Heart left ventricle (tissue), 16 donors: ENCODE measurements around the gene PCBP1. TPM values are rescaled to one million over a fixed set of nuclear protein-coding genes. Genes with fewer than 3 reads are reported as not detected.
A peak's percentile ranks its signal among the peaks of the same experiment; 100 is the strongest.

Experiments
- ATAC-seq, 4 donors: fragments of 200-7000 bp; cut with Tn5 transposase; one replicate each; pipeline ENCODE4 v1.9.1; 2020 to 2022; ENCODE audit warnings: moderate library complexity in 4 of 4, mild to moderate bottlenecking in 3 of 4, moderate number of reproducible peaks in 1 of 4
- DNase-seq, 5 donors: peaks; one replicate each; pipeline ENCODE4 v3.0.0-alpha.2; 2020
- H3K27ac ChIP-seq, 12 donors: fragments of 200-600 bp; sonication (generic) in 4 of 12; one replicate each; pipeline versions ENCODE4 v1.5.0 to v1.8.0; 2016 to 2022; ENCODE audit warnings: mild to moderate bottlenecking in 2 of 12
- H3K27me3 ChIP-seq, 9 donors: fragments of 200-600 bp; sonication (generic) in 2 of 9; one replicate each; pipeline versions ENCODE4 v1.5.1 to v1.8.0; 2016 to 2022; ENCODE audit warnings: mild to moderate bottlenecking in 3 of 9
- H3K36me3 ChIP-seq, 9 donors: fragments of 200-600 bp; sonication (generic) in 2 of 9; one replicate each; pipeline versions ENCODE4 v1.5.0 to v1.8.0; 2018 to 2022; ENCODE audit warnings: mild to moderate bottlenecking in 2 of 9
- H3K4me1 ChIP-seq, 12 donors: fragments of 200-600 bp; sonication (generic) in 4 of 12; one replicate each; pipeline versions ENCODE4 v1.5.0 to v1.8.0; 2016 to 2022; ENCODE audit warnings: mild to moderate bottlenecking in 3 of 12
- H3K4me3 ChIP-seq, 12 donors: fragments of 200-600 bp; sonication (generic) in 4 of 12; one replicate each; pipeline versions ENCODE4 v1.5.0 to v1.8.0; 2017 to 2022; ENCODE audit warnings: mild to moderate bottlenecking in 9 of 12, moderate library complexity in 4 of 12
- H3K9me3 ChIP-seq, 12 donors: fragments of 200-600 bp; sonication (generic) in 4 of 12; one replicate each; pipeline versions ENCODE4 v1.5.0 to v1.8.0; 2016 to 2022; ENCODE audit warnings: mild to moderate bottlenecking in 1 of 12
- POLR2A ChIP-seq, 2 donors: fragments of 450-650 bp; IDR thresholded peaks; one replicate each; pipeline ENCODE4 v1.6.1; 2017; ENCODE audit warnings: antibody characterized with exemption in 2 of 2, mild to moderate bottlenecking in 2 of 2, moderate library complexity in 2 of 2
- WGBS, 4 donors: extraction: QIAGEN DNeasy Blood & Tissue Kit in 2 of 4; methylation state at CpG; one replicate each; pipeline versions ENCODE4 v1.1.5 to v1.1.7; 2013 to 2018; 5-methylcytosine and 5-hydroxymethylcytosine counted together
- intact Hi-C, 10 donors: fragments of 100-400 bp; cut with DNase I; formaldehyde crosslinking; loops; one replicate each; pipeline versions ENCODE4 v1.11.1 to v1.14.2; 2022
- polyA plus RNA-seq, 2 donors: library from polyadenylated mRNA; stranded (reverse); fragments of 200-250 nt; gene quantifications; one replicate each; pipeline ENCODE4 v1.2.3, GENCODE V29; 2013
- total RNA-seq, 9 donors: library from RNA; depleted of rRNA in 2 of 9; stranded (reverse); fragments of >200 nt in 2 of 9; fragmentation: NEBNext Ultra II Directional in 3 of 9; extraction: Animal tissue kit (Norgen Biotek cat#: 25700) in 3 of 9; gene quantifications; one replicate each; pipeline versions ENCODE4 v1.1.0 to v1.2.4, GENCODE V29; 2016 to 2023
- TF ChIP-seq, protein P1 (sequence below), 12 donors: fragments of 200-600 bp; sonication (generic) in 4 of 12; IDR thresholded peaks; one replicate each; pipeline versions ENCODE4 v1.5.0 to v1.8.0; 2018 to 2022; ENCODE audit warnings: antibody characterized with exemption in 12 of 12, mild to moderate bottlenecking in 5 of 12
- donor health status: ischemic (EF 13 %, LVEDD 7.1; RV severe dilation, severe dysfunction).
- donor health status: healthy with polysubstance abuse.
- donor health status: DM: no; HTN: yes; CAD: no.
- donor health status: DM: no; HTN: no; CAD: no.
- donor health status: ischemic (EF 25% LVEDD 6.9; RV normal size, moderate dysfunction).
- donor health status: ischemic (EF 25% LVEDD 5.7; RV mildly dilated, moderate dysfunction).
- donor health status: healthy.
- donor health status: DM: yes; HTN: yes; CAD: no.
- donor health status: ischemic (EF 35%, LVEDD 5.7; RV mildly dilated, moderate dysfunction).
- donor health status: nonischemic (EF 11% LVEDD 7.7; RV severe dilation, severe dysfunction).
- donor health status: DM: yes; HTN: yes; CAD: no.
- donor health status: PGD.
- donor health status: ischemic (EF 29% LVEDD 5.4; RV normal size, mild dysfunction).
- donor health status: nonischemic (EF 23%, LVEDD 6.1; RV moderate dilation, normal function).

The PCBP1 gene
- total and polyA plus RNA-seq, 11 donors = 106 to 296 (median 205) TPM

DNA sequence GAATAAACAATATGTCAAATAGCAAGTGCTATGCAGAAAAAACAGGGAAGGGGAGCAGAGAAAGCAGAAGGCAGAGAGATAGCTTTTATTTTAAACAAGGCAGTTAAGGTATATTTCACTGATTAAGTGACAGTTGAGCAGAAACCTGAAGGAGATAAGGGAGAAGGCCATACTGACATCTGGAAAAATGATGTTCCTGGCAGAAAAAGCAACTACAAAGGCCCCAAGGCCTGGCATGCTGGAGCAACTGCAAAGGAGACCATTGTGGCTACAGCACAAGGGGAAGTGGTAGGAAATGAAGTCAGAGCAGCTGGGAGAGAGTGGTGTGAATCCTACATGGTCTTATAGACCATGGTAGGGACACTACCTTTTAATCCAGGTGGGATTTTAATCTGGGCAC is 8.9 kb upstream of the PCBP1 start:
- TF ChIP-seq, protein P1, sequence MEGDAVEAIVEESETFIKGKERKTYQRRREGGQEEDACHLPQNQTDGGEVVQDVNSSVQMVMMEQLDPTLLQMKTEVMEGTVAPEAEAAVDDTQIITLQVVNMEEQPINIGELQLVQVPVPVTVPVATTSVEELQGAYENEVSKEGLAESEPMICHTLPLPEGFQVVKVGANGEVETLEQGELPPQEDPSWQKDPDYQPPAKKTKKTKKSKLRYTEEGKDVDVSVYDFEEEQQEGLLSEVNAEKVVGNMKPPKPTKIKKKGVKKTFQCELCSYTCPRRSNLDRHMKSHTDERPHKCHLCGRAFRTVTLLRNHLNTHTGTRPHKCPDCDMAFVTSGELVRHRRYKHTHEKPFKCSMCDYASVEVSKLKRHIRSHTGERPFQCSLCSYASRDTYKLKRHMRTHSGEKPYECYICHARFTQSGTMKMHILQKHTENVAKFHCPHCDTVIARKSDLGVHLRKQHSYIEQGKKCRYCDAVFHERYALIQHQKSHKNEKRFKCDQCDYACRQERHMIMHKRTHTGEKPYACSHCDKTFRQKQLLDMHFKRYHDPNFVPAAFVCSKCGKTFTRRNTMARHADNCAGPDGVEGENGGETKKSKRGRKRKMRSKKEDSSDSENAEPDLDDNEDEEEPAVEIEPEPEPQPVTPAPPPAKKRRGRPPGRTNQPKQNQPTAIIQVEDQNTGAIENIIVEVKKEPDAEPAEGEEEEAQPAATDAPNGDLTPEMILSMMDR (IDR thresholded peaks at IDR 0.05) = no peak
- TF ChIP-seq POLR2A (IDR thresholded peaks at IDR 0.05) = no peak
- DNase-seq (no peak), ATAC-seq (peak in 1 of 4 donors; percentile 74)
- Histone ChIP-seq H3K27ac (peak overlapping the region in 3 of 12 donors; percentile 20 to 62 (median 33)), H3K27me3 (no peaks in the 10 kb centered on the region), H3K9me3 (no peaks in the 10 kb centered on the region), H3K4me3 (no peak overlapping the region), H3K4me1 (peaks cover 0 to 26% (median 0%) of the 10 kb centered on the region in 12 donors), H3K36me3 (peaks cover 0 to 99% (median 85%) of the 10 kb centered on the region in 9 donors)
- intact Hi-C loops = loop anchor here in 1 of 10 donors (5.0 kb wide), 1 partner anchor 161 kb away; the partner anchor contains the start of gene MXD1

DNA sequence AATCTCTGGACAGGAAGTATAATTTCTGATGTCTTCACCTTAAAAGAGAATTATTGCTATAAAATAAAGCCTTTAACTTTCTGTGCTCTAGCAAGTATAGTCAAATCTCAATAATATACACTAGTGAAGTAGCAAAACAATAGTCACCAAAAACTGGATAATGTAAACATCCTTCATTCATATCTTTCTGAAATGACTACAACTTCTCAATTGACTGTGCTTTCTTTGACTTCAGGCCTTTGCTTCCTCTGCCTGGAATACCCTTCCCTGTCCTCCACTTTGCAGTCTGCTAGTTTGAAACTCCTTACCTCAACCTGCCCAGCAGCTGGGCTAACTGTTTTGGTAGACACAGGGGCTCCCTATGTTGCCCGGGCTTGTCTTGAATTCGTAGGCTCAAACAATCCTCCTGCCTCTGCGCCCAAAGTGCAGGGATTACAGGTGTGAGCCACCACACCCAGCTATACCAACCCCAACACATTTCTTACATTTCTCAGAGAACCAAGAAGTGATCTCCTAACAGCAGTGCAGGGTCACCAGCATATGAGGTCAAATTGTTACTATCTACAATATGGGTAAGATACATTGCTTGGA is 6.6 kb upstream of the PCBP1 start:
- Histone ChIP-seq H3K27ac (no peak overlapping the region), H3K36me3 (peaks cover 0 to 90% (median 82%) of the 10 kb centered on the region in 9 donors), H3K4me3 (no peak overlapping the region), H3K9me3 (no peaks in the 10 kb centered on the region), H3K4me1 (peaks cover 0 to 49% (median 21%) of the 10 kb centered on the region in 12 donors), H3K27me3 (no peaks in the 10 kb centered on the region)
- WGBS, 4 donors = 94 to 98% (median 96%) methylated on average over 3 of the region's 3 CpGs
- intact Hi-C loops = loop anchor here in 1 of 10 donors (10.0 kb wide), 1 partner anchor 214 kb away; the partner anchor contains the start of gene SNRPG
- TF ChIP-seq, protein P1 (IDR thresholded peaks at IDR 0.05) = no peak
- TF ChIP-seq POLR2A (IDR thresholded peaks at IDR 0.05) = no peak
- DNase-seq (no peak), ATAC-seq (no peak)

DNA sequence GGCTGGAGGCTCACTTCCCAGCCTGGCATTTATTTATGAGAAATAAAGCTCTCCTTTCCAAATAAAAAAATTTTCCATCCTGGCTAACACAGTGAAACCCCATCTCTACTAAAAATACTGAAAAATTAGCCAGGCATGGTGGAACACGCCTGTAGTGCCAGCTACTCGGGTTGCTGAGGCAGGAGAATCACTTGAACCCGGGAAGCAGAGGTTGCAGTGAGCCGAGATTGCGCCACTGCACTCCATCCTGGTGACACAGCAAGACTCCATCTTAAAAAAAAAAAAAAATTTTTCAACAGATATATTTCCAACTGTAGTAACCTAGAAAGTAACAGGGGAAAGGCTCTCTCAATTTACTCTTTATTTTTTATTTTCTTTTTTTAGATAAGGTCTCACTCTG is 6.1 kb upstream of the PCBP1 start:
- intact Hi-C loops = loop anchor here in 1 of 10 donors (10.0 kb wide), 1 partner anchor 214 kb away; the partner anchor contains the start of gene SNRPG
- H3K4me1 ChIP-seq = peaks cover 0 to 54% (median 25%) of the 10 kb centered on the region in 12 donors
- no peaks in the 10 kb centered on the region for H3K9me3 ChIP-seq
- TF ChIP-seq POLR2A (IDR thresholded peaks at IDR 0.05) = no peak
- TF ChIP-seq, protein P1 (IDR thresholded peaks at IDR 0.05) = no peak
- 90 to 95% (median 93%) methylated on average over 5 of the region's 5 CpGs for WGBS, 4 donors
- DNase-seq (no peak), ATAC-seq (no peak)
- H3K27me3 ChIP-seq = no peaks in the 10 kb centered on the region
- peaks cover 0 to 85% (median 77%) of the 10 kb centered on the region in 9 donors for H3K36me3 ChIP-seq
- H3K4me3 ChIP-seq = no peak overlapping the region
- no peak overlapping the region for H3K27ac ChIP-seq

DNA sequence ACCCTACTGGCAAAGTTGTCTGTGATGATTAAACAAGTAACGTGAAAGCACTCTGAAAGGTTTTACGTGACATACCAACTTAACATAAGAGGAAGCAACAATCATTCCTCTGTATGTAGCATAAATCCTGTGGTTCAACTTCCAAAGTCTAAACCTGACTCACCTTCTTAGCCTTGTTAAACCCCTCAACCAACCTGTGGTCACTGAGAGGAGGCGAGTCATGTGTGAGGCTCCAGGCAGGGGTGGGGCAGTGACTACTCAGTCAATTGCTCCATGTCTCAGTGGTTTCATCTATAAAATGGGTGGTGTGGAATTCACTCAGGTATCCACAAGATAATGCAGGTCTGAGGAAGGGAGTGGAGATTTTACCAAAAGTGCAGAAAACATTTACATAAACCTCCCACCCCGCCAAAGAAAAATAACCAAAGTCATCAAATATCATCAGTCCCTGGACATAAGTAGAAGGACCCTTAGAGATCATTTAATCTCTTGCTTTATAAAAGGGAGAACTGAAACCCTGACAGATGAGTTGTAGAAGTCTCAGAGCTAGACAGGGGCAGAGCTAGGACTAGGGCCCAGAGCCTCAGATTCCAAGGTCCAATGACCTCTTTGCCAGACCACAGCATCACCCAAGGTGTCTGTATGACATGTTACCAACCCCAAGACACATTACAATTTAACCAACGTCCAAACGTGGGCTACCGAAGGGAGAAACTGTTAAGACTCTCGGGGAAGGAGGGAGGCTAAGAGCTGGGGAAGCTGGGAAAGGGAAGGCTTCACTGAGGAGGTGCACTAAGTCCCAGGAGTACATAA is 3.7 kb upstream of the PCBP1 start:
- TF ChIP-seq, protein P1 (IDR thresholded peaks at IDR 0.05) = no peak
- no peak for TF ChIP-seq POLR2A (IDR thresholded peaks at IDR 0.05)
- intact Hi-C loops = loop anchor here in 1 of 10 donors (10.0 kb wide), 1 partner anchor 211 kb away; the partner anchor contains the start of gene SNRPG
- WGBS, 4 donors = 70 to 82% (median 76%) methylated on average over 8 of the region's 8 CpGs
- H3K9me3 ChIP-seq = no peaks in the 10 kb centered on the region
- H3K27me3 ChIP-seq = no peaks in the 10 kb centered on the region
- no peak for DNase-seq
- peaks cover 0 to 68% (median 57%) of the 10 kb centered on the region in 9 donors for H3K36me3 ChIP-seq
- H3K27ac ChIP-seq = peak overlapping the region in 7 of 12 donors; percentile 20 to 100 (median 100)
- ATAC-seq = no peak
- peaks cover 0 to 49% (median 25%) of the 10 kb centered on the region in 12 donors for H3K4me1 ChIP-seq
- H3K4me3 ChIP-seq = peak overlapping the region in 1 of 12 donors; percentile 13
